HG03342 (cell line): ENCODE data around the gene PRRG4.
"Not testable (repeated sequence)": the region's sequence is repeated elsewhere in the genome, so short reads cannot be mapped to it uniquely, and the experiment has no call there.

Source experiments
- ATAC-seq: cut with Tn5 transposase; IDR thresholded peaks from one replicate; pipeline ENCODE4 v1.9.1; 2021; ENCODE audit warnings: mild to moderate bottlenecking, moderate library complexity; ENCODE audit not compliant: unreplicated experiment

Gene PRRG4

GRCh38 chr11:32830413-32830738 is 649 bp downstream of the PRRG4 start:
- peak; percentile 6 for ATAC-seq

GRCh38 chr11:32830796-32831195 is 1.1 kb downstream of the PRRG4 start:
- ATAC-seq, result no peak

GRCh38 chr11:32831221-32831620 is 1.5 kb downstream of the PRRG4 start:
- no peak for ATAC-seq

- no peak for ATAC-seq
Measured at GRCh38 chr11:32833921-32834320, 4.2 kb downstream of the PRRG4 start.

GRCh38 chr11:32836946-32837345 is 7.2 kb downstream of the PRRG4 start:
- no peak for ATAC-seq

GRCh38 chr11:32838505-32839274 is 9.0 kb downstream of the PRRG4 start:
- ATAC-seq, result no peak

GRCh38 chr11:32839308-32839707 is 9.6 kb downstream of the PRRG4 start:
- no peak for ATAC-seq

- ATAC-seq, result no peak
Measured at GRCh38 chr11:32840587-32840986, 10.9 kb downstream of the PRRG4 start.

GRCh38 chr11:32843544-32843943 is 13.8 kb downstream of the PRRG4 start:
- no peak for ATAC-seq

GRCh38 chr11:32847511-32847910 is 17.8 kb downstream of the PRRG4 start:
- ATAC-seq, result no peak

- ATAC-seq, result no peak
Measured at GRCh38 chr11:32849761-32850160, 20.0 kb downstream of the PRRG4 start.

GRCh38 chr11:32851251-32851650 is 21.5 kb downstream of the PRRG4 start:
- ATAC-seq, result no peak

GRCh38 chr11:32852207-32852606 is 22.5 kb downstream of the PRRG4 start:
- ATAC-seq, result no peak

GRCh38 chr11:32855601-32856000 is 25.9 kb downstream of the PRRG4 start:
- ATAC-seq, result no peak

- ATAC-seq, result no peak
Measured at GRCh38 chr11:32858731-32859130, 29.0 kb downstream of the PRRG4 start.

GRCh38 chr11:32861850-32862577 is 32.3 kb downstream of the PRRG4 start:
- ATAC-seq, result no peak

- no peak for ATAC-seq
Measured at GRCh38 chr11:32864555-32864954, 34.8 kb downstream of the PRRG4 start.

GRCh38 chr11:32868752-32869151 is 39.0 kb downstream of the PRRG4 start:
- ATAC-seq, result not testable (repeated sequence)

GRCh38 chr11:32870676-32871075 is 40.9 kb downstream of the PRRG4 start:
- no peak for ATAC-seq

- ATAC-seq, result no peak
Measured at GRCh38 chr11:32874132-32874531, 44.4 kb downstream of the PRRG4 start.

GRCh38 chr11:32881286-32881685 is 51.6 kb downstream of the PRRG4 start:
- no peak for ATAC-seq

GRCh38 chr11:32883421-32883820 is 53.7 kb downstream of the PRRG4 start:
- no peak for ATAC-seq
